ENCODE data around the gene PUS1.

PUS1 gene

GRCh38 chr12:131991816-131992430 lies 62.8 kb downstream of the PUS1 start:
- peak; percentile 44 for DNase-seq (ENCODE audit: low spot score)

DNA sequence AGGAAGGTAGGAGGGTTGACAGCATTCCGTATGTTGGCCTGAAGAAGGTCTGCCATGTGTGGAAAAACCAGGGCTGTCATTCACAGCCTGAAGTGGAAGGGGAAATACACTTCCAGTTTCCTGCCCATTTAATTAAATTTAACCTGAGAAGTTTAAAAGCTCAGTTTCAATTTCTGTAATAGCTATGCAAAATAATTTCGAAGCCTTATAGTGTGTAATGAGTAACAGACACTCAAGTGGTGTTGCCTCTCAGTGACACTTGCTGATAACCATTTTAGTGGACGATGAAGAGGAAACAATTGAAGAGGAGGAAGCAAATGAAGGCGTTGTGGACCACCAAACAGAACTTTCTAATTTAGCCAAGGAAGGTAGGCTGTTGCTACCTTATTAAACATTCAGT lies 65.5 kb downstream of the PUS1 start:
- no peak for DNase-seq (ENCODE audit: low spot score)

All from ecto neural progenitor cell (in vitro differentiated cells).